CD8-positive, alpha-beta memory T cell (primary cell): ENCODE measurements around the gene SP100. TPM values are rescaled to one million over a fixed set of nuclear protein-coding genes. Genes with fewer than 3 reads are reported as not detected.
A peak's percentile ranks its signal among the peaks of the same experiment; 100 is the strongest.

Experiments used
- CTCF ChIA-PET: fragments of 350-600 bp; sonication (Branson Sonifier 250); formaldehyde crosslinking; loops from one replicate; lab custom pipeline; 2021; ENCODE audit warnings: antibody characterized with exemption; lab: Charles Lee
- POLR2A ChIA-PET: fragments of 350-600 bp; sonication (Branson Sonifier 250); formaldehyde crosslinking; loops from one replicate; lab custom pipeline; 2021; ENCODE audit warnings: antibody characterized with exemption; lab: Charles Lee
- DNase-seq, 5 donors: peaks; one replicate each; pipeline versions ENCODE4 v3.0.0 to v3.0.0-alpha.2; 2020 to 2022; ENCODE audit warnings: mixed read lengths in 1 of 5
- H3K27ac ChIP-seq: one replicate; pipeline ENCODE4 v1.7.0; 2013; ENCODE audit warnings: low read depth, mild to moderate bottlenecking, low read length, moderate library complexity
- H3K27me3 ChIP-seq: 2 replicates; pipeline ENCODE4 v1.7.0; 2013; ENCODE audit warnings: low read length, mild to moderate bottlenecking; ENCODE audit not compliant: insufficient read depth, poor library complexity, severe bottlenecking
- H3K36me3 ChIP-seq: 2 replicates; pipeline ENCODE4 v1.7.0; 2013; ENCODE audit warnings: mild to moderate bottlenecking, low read length, moderate library complexity; ENCODE audit not compliant: insufficient read depth
- H3K4me1 ChIP-seq: 2 replicates; pipeline ENCODE4 v1.7.0; 2013; ENCODE audit warnings: mild to moderate bottlenecking, low read length, moderate library complexity; ENCODE audit not compliant: insufficient read depth
- H3K4me3 ChIP-seq: 2 replicates; pipeline ENCODE4 v1.7.0; 2013; ENCODE audit warnings: mild to moderate bottlenecking, low read length
- H3K9me3 ChIP-seq: 2 replicates; pipeline ENCODE4 v1.7.0; 2013; ENCODE audit warnings: mild to moderate bottlenecking, low read length
- H3K27ac Mint-ChIP-seq, 8 donors: one replicate each; pipeline ENCODE4 v1.8.0; 2020 to 2021; ENCODE audit warnings: mixed read lengths in 8 of 8, mild to moderate bottlenecking in 6 of 8, inconsistent platforms in 3 of 8, moderate library complexity in 3 of 8
- H3K27me3 Mint-ChIP-seq, 2 donors: one replicate each; pipeline ENCODE4 v1.8.0; 2020 to 2021; ENCODE audit warnings: mixed read lengths in 2 of 2, mild to moderate bottlenecking in 1 of 2, moderate library complexity in 1 of 2
- H3K36me3 Mint-ChIP-seq, 3 donors: one replicate each; pipeline ENCODE4 v1.8.0; 2020 to 2021; ENCODE audit warnings: mixed read lengths in 3 of 3, inconsistent platforms in 1 of 3, mild to moderate bottlenecking in 1 of 3
- H3K4me1 Mint-ChIP-seq, 3 donors: one replicate each; pipeline ENCODE4 v1.8.0; 2020 to 2021; ENCODE audit warnings: mixed read lengths in 3 of 3, inconsistent platforms in 1 of 3, mild to moderate bottlenecking in 1 of 3
- H3K4me3 Mint-ChIP-seq, 7 donors: one replicate each; pipeline ENCODE4 v1.8.0; 2020 to 2021; ENCODE audit warnings: mixed read lengths in 7 of 7, mild to moderate bottlenecking in 6 of 7, moderate library complexity in 4 of 7, inconsistent platforms in 2 of 7
- H3K9me3 Mint-ChIP-seq, 5 donors: one replicate each; pipeline ENCODE4 v1.8.0; 2020 to 2022; ENCODE audit warnings: mixed read lengths in 5 of 5, mild to moderate bottlenecking in 3 of 5, moderate library complexity in 2 of 5, inconsistent platforms in 1 of 5
- polyA plus RNA-seq: library from polyadenylated mRNA; unstranded; fragments of 300-500 nt; fragmentation: Illumina TruSeq; gene quantifications from one replicate; pipeline ENCODE4 v1.2.3, GENCODE V29; 2021
- total RNA-seq, 2 experiments: library from RNA; stranded (reverse); gene quantifications; one replicate each; pipeline ENCODE4 v1.2.3, GENCODE V29; 2021

SP100 gene
- total and polyA plus RNA-seq, 3 experiments from 2014 or later: 82.7 to 209 (median 84.4) TPM

- H3K4me1 ChIP-seq: peaks cover 39% of the 10 kb centered on the region
- Mint-ChIP-seq H3K4me3 (peak overlapping the region; percentile 96 to 100 (median 98)), H3K36me3 (peaks cover 0 to 24% (median 3%) of the 10 kb centered on the region in 3 donors), H3K27me3 (no peaks in the 10 kb centered on the region), H3K4me1 (peaks cover 48 to 85% (median 85%) of the 10 kb centered on the region in 3 donors), H3K27ac (peak overlapping the region; percentile 98 to 100 (median 100)), H3K9me3 (no peaks in the 10 kb centered on the region)
- ChIA-PET POLR2A (interaction anchor here (0.9 to 1.3 kb wide), 2 partner anchors 8 to 186 kb away, joined by 3 to 4 read pairs; partner anchors contain the start of gene SP140), CTCF (interaction anchor here (1.2 to 2.0 kb wide), 4 partner anchors 59 to 192 kb away, joined by 3 to 5 read pairs (median 4); partner anchors contain the start of gene SP110)
- no peaks in the 10 kb centered on the region for H3K9me3 ChIP-seq
- H3K27ac ChIP-seq: peak overlapping the region; percentile 83
- peak; percentile 63 to 75 (median 66) for DNase-seq
- no peaks in the 10 kb centered on the region for H3K27me3 ChIP-seq
- H3K36me3 ChIP-seq: no peaks in the 10 kb centered on the region
- H3K4me3 ChIP-seq: peak overlapping the region; percentile 95
Observed at GRCh38 chr2:230411570-230412370, 4.2 kb upstream of the SP100 start.

- peaks cover 0 to 20% (median under 1%) of the 10 kb centered on the region in 3 donors for H3K36me3 Mint-ChIP-seq
- Histone ChIP-seq H3K9me3 (no peaks in the 10 kb centered on the region), H3K27me3 (no peaks in the 10 kb centered on the region), H3K4me3 (peak overlapping the region; percentile 95), H3K36me3 (no peaks in the 10 kb centered on the region), H3K4me1 (peaks cover 39% of the 10 kb centered on the region), H3K27ac (peak overlapping the region; percentile 83)
- POLR2A ChIA-PET: interaction anchor here (0.9 to 1.3 kb wide), 2 partner anchors 8 to 187 kb away, joined by 3 to 4 read pairs; partner anchors contain the start of gene SP140
- H3K4me1 Mint-ChIP-seq: peaks cover 50 to 84% (median 82%) of the 10 kb centered on the region in 3 donors
- no peaks in the 10 kb centered on the region for H3K27me3 Mint-ChIP-seq
- peak overlapping the region; percentile 96 to 100 (median 98) for H3K4me3 Mint-ChIP-seq
- CTCF ChIA-PET: interaction anchor here (1.2 to 1.3 kb wide), 2 partner anchors 60 to 83 kb away, joined by 3 read pairs; no protein-coding TSS in a partner anchor
- H3K27ac Mint-ChIP-seq: peak overlapping the region; percentile 98 to 100 (median 99)
- DNase-seq: no peak
- H3K9me3 Mint-ChIP-seq: no peaks in the 10 kb centered on the region
Observed at GRCh38 chr2:230412371-230412711, 3.7 kb upstream of the SP100 start.

GRCh38 chr2:230412846-230413245 lies 3.2 kb upstream of the SP100 start:
- DNase-seq: no peak

GRCh38 chr2:230413479-230413878 lies 2.5 kb upstream of the SP100 start:
- DNase-seq: no peak
- Histone ChIP-seq H3K4me1 (peaks cover 43% of the 10 kb centered on the region), H3K27ac (no peak overlapping the region), H3K4me3 (no peak overlapping the region), H3K9me3 (no peaks in the 10 kb centered on the region), H3K36me3 (no peaks in the 10 kb centered on the region), H3K27me3 (no peaks in the 10 kb centered on the region)
- peaks cover 53 to 84% (median 82%) of the 10 kb centered on the region in 3 donors for H3K4me1 Mint-ChIP-seq
- H3K27me3 Mint-ChIP-seq: no peaks in the 10 kb centered on the region
- peaks cover 0 to 30% (median 4%) of the 10 kb centered on the region in 3 donors for H3K36me3 Mint-ChIP-seq
- CTCF ChIA-PET: interaction anchor here (1.1 kb wide), 1 partner anchor 95 kb away, joined by 3 read pairs; no protein-coding TSS in a partner anchor
- H3K27ac Mint-ChIP-seq: peak overlapping the region; percentile 61 to 100 (median 98)
- peak overlapping the region; percentile 38 to 100 (median 96) for H3K4me3 Mint-ChIP-seq
- POLR2A ChIA-PET: no interaction called here
- no peaks in the 10 kb centered on the region for H3K9me3 Mint-ChIP-seq

More at GRCh38 chr2:230412846-230413245, 3.2 kb upstream of the SP100 start:
- no peaks in the 10 kb centered on the region for H3K9me3 Mint-ChIP-seq
- Histone ChIP-seq H3K27me3 (no peaks in the 10 kb centered on the region), H3K9me3 (no peaks in the 10 kb centered on the region), H3K36me3 (no peaks in the 10 kb centered on the region), H3K4me1 (peaks cover 39% of the 10 kb centered on the region), H3K4me3 (no peak overlapping the region), H3K27ac (no peak overlapping the region)
- H3K27ac Mint-ChIP-seq: peak overlapping the region; percentile 75 to 100 (median 98)
- peak overlapping the region; percentile 96 to 100 (median 98) for H3K4me3 Mint-ChIP-seq
- CTCF ChIA-PET: interaction anchor here (1.2 kb wide), 1 partner anchor 59 kb away, joined by 3 read pairs; no protein-coding TSS in a partner anchor
- H3K27me3 Mint-ChIP-seq: no peaks in the 10 kb centered on the region
- POLR2A ChIA-PET: interaction anchor here (1.3 kb wide), 1 partner anchor 187 kb away, joined by 4 read pairs; the partner anchor contains the start of gene SP140
- peaks cover 0 to 25% (median 4%) of the 10 kb centered on the region in 3 donors for H3K36me3 Mint-ChIP-seq
- peaks cover 52 to 84% (median 82%) of the 10 kb centered on the region in 3 donors for H3K4me1 Mint-ChIP-seq

GRCh38 chr2:230414302-230414701 lies 1.7 kb upstream of the SP100 start:
- Histone ChIP-seq H3K36me3 (no peaks in the 10 kb centered on the region), H3K27ac (no peak overlapping the region), H3K27me3 (no peaks in the 10 kb centered on the region), H3K4me3 (no peak overlapping the region), H3K4me1 (peaks cover 51% of the 10 kb centered on the region), H3K9me3 (no peaks in the 10 kb centered on the region)
- Mint-ChIP-seq H3K4me1 (peaks cover 60 to 84% (median 82%) of the 10 kb centered on the region in 3 donors), H3K27me3 (no peaks in the 10 kb centered on the region), H3K9me3 (no peaks in the 10 kb centered on the region), H3K4me3 (peak overlapping the region; percentile 48 to 99 (median 85)), H3K27ac (peak overlapping the region in 7 of 8 donors; percentile 90 to 100 (median 98)), H3K36me3 (peaks cover 1 to 36% (median 4%) of the 10 kb centered on the region in 3 donors)
- ChIA-PET CTCF (interaction anchor here (1.1 kb wide), 1 partner anchor 95 kb away, joined by 3 read pairs; no protein-coding TSS in a partner anchor), POLR2A (interaction anchor here (0.6 kb wide), 1 partner anchor 297 kb away, joined by 4 read pairs; no protein-coding TSS in a partner anchor)
- no peak for DNase-seq

GRCh38 chr2:230417436-230417835 lies 1.4 kb downstream of the SP100 start:
- POLR2A ChIA-PET: interaction anchor here (0.6 to 1.9 kb wide), 2 partner anchors 134 to 185 kb away, joined by 5 to 7 read pairs; no protein-coding TSS in a partner anchor
- H3K27ac Mint-ChIP-seq: peak overlapping the region; percentile 26 to 96 (median 84)
- H3K4me3 ChIP-seq: peak overlapping the region; percentile 96

GRCh38 chr2:230418341-230419016 lies 2.5 kb downstream of the SP100 start:
- H3K4me3 ChIP-seq: peak overlapping the region; percentile 96
- no peak for DNase-seq
- H3K9me3 ChIP-seq: no peaks in the 10 kb centered on the region
- H3K36me3 Mint-ChIP-seq: peaks cover 4 to 55% (median 19%) of the 10 kb centered on the region in 3 donors
- H3K36me3 ChIP-seq: peaks cover 4% of the 10 kb centered on the region
- H3K27ac ChIP-seq: peak overlapping the region; percentile 20
- peaks cover 77 to 93% (median 87%) of the 10 kb centered on the region in 3 donors for H3K4me1 Mint-ChIP-seq
- ChIA-PET CTCF (interaction anchor here (0.9 to 1.7 kb wide), 3 partner anchors 15 to 185 kb away, joined by 3 read pairs; no protein-coding TSS in a partner anchor), POLR2A (interaction anchor here (0.6 to 1.9 kb wide), 2 partner anchors 184 to 185 kb away, joined by 3 to 7 read pairs; no protein-coding TSS in a partner anchor)
- peak overlapping the region; percentile 82 to 99 (median 93) for H3K4me3 Mint-ChIP-seq
- H3K4me1 ChIP-seq: peaks cover 70% of the 10 kb centered on the region
- H3K27me3 Mint-ChIP-seq: no peaks in the 10 kb centered on the region
- peak overlapping the region; percentile 12 to 93 (median 86) for H3K27ac Mint-ChIP-seq
- no peaks in the 10 kb centered on the region for H3K27me3 ChIP-seq
- no peaks in the 10 kb centered on the region for H3K9me3 Mint-ChIP-seq

More at GRCh38 chr2:230417436-230417835, 1.4 kb downstream of the SP100 start:
- Mint-ChIP-seq H3K4me1 (peaks cover 74 to 93% (median 87%) of the 10 kb centered on the region in 3 donors), H3K4me3 (peak overlapping the region; percentile 82 to 99 (median 93)), H3K9me3 (no peaks in the 10 kb centered on the region), H3K36me3 (peaks cover 4 to 50% (median 15%) of the 10 kb centered on the region in 3 donors), H3K27me3 (no peaks in the 10 kb centered on the region)
- Histone ChIP-seq H3K9me3 (no peaks in the 10 kb centered on the region), H3K27ac (no peak overlapping the region), H3K27me3 (no peaks in the 10 kb centered on the region), H3K4me1 (peaks cover 76% of the 10 kb centered on the region), H3K36me3 (peaks cover 1% of the 10 kb centered on the region)
- no peak for DNase-seq
- CTCF ChIA-PET: interaction anchor here (0.9 to 1.7 kb wide), 3 partner anchors 13 to 186 kb away, joined by 3 read pairs; no protein-coding TSS in a partner anchor
